Colonic mucosa (tissue), 4 donors: ENCODE data around the gene SCRT2. TPM values are rescaled to one million over a fixed set of nuclear protein-coding genes. Genes with fewer than 3 reads are reported as not detected.

ENCODE experiments used
- DNase-seq: peaks from one replicate; pipeline ENCODE4 v3.0.0-alpha.2; 2020
- H3K27ac ChIP-seq: fragments of 200-600 bp; one replicate; pipeline ENCODE4 v1.8.0; 2021
- H3K27me3 ChIP-seq: fragments of 200-600 bp; one replicate; pipeline ENCODE4 v1.8.0; 2021
- H3K36me3 ChIP-seq: fragments of 200-600 bp; one replicate; pipeline ENCODE4 v1.8.0; 2021
- H3K4me1 ChIP-seq: fragments of 200-600 bp; one replicate; pipeline ENCODE4 v1.8.0; 2021; ENCODE audit warnings: mild to moderate bottlenecking
- H3K4me3 ChIP-seq: fragments of 200-600 bp; one replicate; pipeline ENCODE4 v1.8.0; 2021
- H3K9ac ChIP-seq, 2 donors: one replicate each; pipeline ENCODE4 v1.7.0; 2013; ENCODE audit warnings: control low read depth in 2 of 2, low read depth in 2 of 2, low read length in 2 of 2
- H3K9me3 ChIP-seq: fragments of 200-600 bp; one replicate; pipeline ENCODE4 v1.8.0; 2021
- CTCF ChIP-seq: fragments of 200-600 bp; IDR thresholded peaks from one replicate; pipeline ENCODE4 v1.8.0; 2022; ENCODE audit warnings: antibody characterized with exemption, mild to moderate bottlenecking
- intact Hi-C: fragments of 100-400 bp; cut with DNase I; formaldehyde crosslinking; loops from one replicate; pipeline ENCODE4 v1.14.1; 2022
- total RNA-seq, 2 donors: library from RNA; stranded (reverse); fragmentation: NEBNext Ultra II Directional in 1 of 2; extraction: Animal tissue kit (Norgen Biotek cat#: 25700) in 1 of 2; gene quantifications; one replicate each; pipeline ENCODE4 v1.2.1, GENCODE V29; 2021
- donor health status: healthy.
- donor health status: DM: no; HTN: no; CAD: no.
- donor health status: DM: no; HTN: no; CAD: no.

Gene SCRT2
- total RNA-seq, 2 donors from 2014 or later, result not detected

DNA sequence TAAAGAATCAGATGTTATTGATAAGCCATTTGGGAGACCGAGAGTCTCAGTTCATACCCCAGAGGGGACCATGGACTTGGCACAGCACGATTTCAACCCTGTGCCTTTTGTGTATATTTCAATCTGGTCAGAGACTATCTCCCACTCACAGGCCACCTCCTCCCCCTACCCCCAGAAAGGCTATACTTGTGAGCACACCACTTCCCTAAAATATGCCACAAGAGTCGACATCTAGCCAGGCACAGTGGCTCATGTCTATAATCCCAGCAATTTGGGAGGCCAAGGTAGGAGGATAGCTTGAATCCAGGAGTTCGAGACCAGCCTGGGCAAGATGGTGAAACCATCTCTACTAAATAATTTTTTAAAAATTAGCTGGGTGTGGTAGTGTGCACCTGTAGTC, 51.9 kb downstream of the SCRT2 start:
- intact Hi-C loops, result no loop called here

GRCh38 chr20:623021-623420, 52.6 kb downstream of the SCRT2 start:
- no peak for DNase-seq
- H3K27ac ChIP-seq, result no peak overlapping the region
- no peaks in the 10 kb centered on the region for H3K36me3 ChIP-seq
- H3K27me3 ChIP-seq, result no peaks in the 10 kb centered on the region
- H3K4me1 ChIP-seq, result no peaks in the 10 kb centered on the region
- H3K9ac ChIP-seq, result no peak overlapping the region
- intact Hi-C loops, result no loop called here
- H3K9me3 ChIP-seq, result no peaks in the 10 kb centered on the region
- no peak for TF ChIP-seq CTCF
- no peak overlapping the region for H3K4me3 ChIP-seq

More for the DNA sequence above, 51.9 kb downstream of the SCRT2 start:
- TF ChIP-seq CTCF, result no peak
- Histone ChIP-seq H3K27me3 (no peaks in the 10 kb centered on the region), H3K4me3 (no peak overlapping the region), H3K4me1 (no peaks in the 10 kb centered on the region), H3K9ac (no peak overlapping the region), H3K36me3 (no peaks in the 10 kb centered on the region), H3K9me3 (no peaks in the 10 kb centered on the region), H3K27ac (no peak overlapping the region)
- DNase-seq, result no peak

- TF ChIP-seq CTCF, result no peak
- H3K27me3 ChIP-seq, result no peaks in the 10 kb centered on the region
- H3K9me3 ChIP-seq, result no peaks in the 10 kb centered on the region
- intact Hi-C loops, result no loop called here
- H3K4me1 ChIP-seq, result no peaks in the 10 kb centered on the region
- no peak for DNase-seq
- no peaks in the 10 kb centered on the region for H3K36me3 ChIP-seq
- H3K9ac ChIP-seq, result no peak overlapping the region
- H3K4me3 ChIP-seq, result no peak overlapping the region
- no peak overlapping the region for H3K27ac ChIP-seq
Measured at GRCh38 chr20:622161-622560, 53.4 kb downstream of the SCRT2 start.

DNA sequence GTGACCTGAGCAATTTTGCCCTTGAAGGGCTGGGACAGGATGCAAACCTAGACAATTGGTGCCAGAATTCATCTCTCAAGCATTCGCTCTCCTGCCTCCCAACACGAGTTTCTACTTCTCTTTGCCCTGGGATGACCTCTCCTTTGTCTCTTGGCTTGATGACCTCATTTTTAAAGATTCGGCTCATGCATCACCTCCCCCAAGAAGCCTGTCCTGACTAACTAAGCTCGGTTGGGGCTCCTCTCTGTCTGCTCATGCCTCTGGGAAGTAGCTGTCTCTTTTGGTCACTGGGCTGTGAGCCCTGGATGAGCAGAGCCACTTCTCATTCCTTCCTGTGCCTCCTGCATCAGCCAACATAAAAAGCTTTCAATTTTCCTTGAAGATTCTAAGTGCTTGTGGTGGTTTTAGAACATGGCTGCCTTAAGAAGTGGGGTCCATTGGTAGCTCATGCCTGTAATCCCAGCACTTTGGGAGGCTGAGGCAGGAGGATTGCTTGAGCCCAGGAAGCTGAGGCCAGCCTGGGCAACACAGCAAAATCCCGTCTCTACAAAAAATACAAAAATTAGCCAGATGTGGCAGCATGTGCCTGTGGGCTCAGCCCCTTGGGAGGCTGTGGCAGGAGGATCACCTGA, 54.4 kb downstream of the SCRT2 start:
- no peak for TF ChIP-seq CTCF
- H3K27ac ChIP-seq, result no peak overlapping the region
- H3K36me3 ChIP-seq, result no peaks in the 10 kb centered on the region
- no peaks in the 10 kb centered on the region for H3K4me1 ChIP-seq
- no peak for DNase-seq
- intact Hi-C loops, result no loop called here
- H3K9me3 ChIP-seq, result no peaks in the 10 kb centered on the region
- H3K9ac ChIP-seq, result no peak overlapping the region
- no peaks in the 10 kb centered on the region for H3K27me3 ChIP-seq
- no peak overlapping the region for H3K4me3 ChIP-seq

- no peaks in the 10 kb centered on the region for H3K36me3 ChIP-seq
- no peaks in the 10 kb centered on the region for H3K27me3 ChIP-seq
- intact Hi-C loops, result no loop called here
- DNase-seq, result no peak
- TF ChIP-seq CTCF, result no peak
- H3K9ac ChIP-seq, result no peak overlapping the region
- H3K4me3 ChIP-seq, result no peak overlapping the region
- H3K9me3 ChIP-seq, result no peaks in the 10 kb centered on the region
- no peaks in the 10 kb centered on the region for H3K4me1 ChIP-seq
- no peak overlapping the region for H3K27ac ChIP-seq
Measured at GRCh38 chr20:620246-620645, 55.4 kb downstream of the SCRT2 start.
